Gastroesophageal sphincter (tissue), 4 donors: ENCODE measurements around the gene BBOX1. TPM values are rescaled to one million over a fixed set of nuclear protein-coding genes. Genes with fewer than 3 reads are reported as not detected.
"Not testable (repeated sequence)": the region's sequence is repeated elsewhere in the genome, so short reads cannot be mapped to it uniquely, and the experiment has no call there.

Experiments used
- ATAC-seq: fragments of 150-250 bp; one replicate; pipeline ENCODE4 v1.9.1; 2016; ENCODE audit warnings: mild to moderate bottlenecking, moderate library complexity
- H3K27ac ChIP-seq, 4 donors: fragments of 200-600 bp; sonication (generic) in 3 of 4; 1 replicate in 3 of 4; 2 replicates in 1 of 4; pipeline ENCODE4 v1.5.1; 2016 to 2019
- H3K27me3 ChIP-seq: fragments of 200-600 bp; sonication (generic); one replicate; pipeline ENCODE4 v1.5.1; 2019
- H3K36me3 ChIP-seq, 2 donors: fragments of 200-600 bp; sonication (generic); one replicate each; pipeline ENCODE4 v1.5.1; 2019; ENCODE audit warnings: control low read depth in 1 of 2
- H3K4me1 ChIP-seq, 3 donors: fragments of 200-600 bp; sonication (generic); 1 replicate in 2 of 3; 2 replicates in 1 of 3; pipeline ENCODE4 v1.5.1; 2016 to 2019; ENCODE audit warnings: control low read depth in 2 of 3
- H3K4me3 ChIP-seq, 2 donors: fragments of 200-600 bp; sonication (generic); one replicate each; pipeline ENCODE4 v1.5.1; 2019; ENCODE audit warnings: mild to moderate bottlenecking in 1 of 2, moderate library complexity in 1 of 2
- H3K9me3 ChIP-seq, 3 donors: fragments of 200-600 bp; sonication (generic); one replicate each; pipeline ENCODE4 v1.5.1; 2017 to 2019; ENCODE audit warnings: control low read depth in 2 of 3
- EP300 ChIP-seq: sonication (generic); formaldehyde crosslinking; IDR thresholded peaks from one replicate; pipeline ENCODE4 v1.6.1; 2017; ENCODE audit warnings: antibody characterized with exemption, mild to moderate bottlenecking
- POLR2A ChIP-seq, 2 donors: fragments of 450-650 bp; IDR thresholded peaks; one replicate each; pipeline ENCODE4 v1.6.1; 2017; ENCODE audit warnings: antibody characterized with exemption in 2 of 2, mild to moderate bottlenecking in 2 of 2, moderate library complexity in 1 of 2
- POLR2AphosphoS5 ChIP-seq: sonication (generic); formaldehyde crosslinking; IDR thresholded peaks from one replicate; pipeline ENCODE4 v1.6.1; 2017; ENCODE audit warnings: antibody characterized with exemption
- WGBS, 2 donors: methylation state at CpG; one replicate each; pipeline ENCODE4 v1.1.5; 2018; ENCODE audit warnings: low coverage in 1 of 2; 5-methylcytosine and 5-hydroxymethylcytosine counted together
- total RNA-seq, 4 donors: library from RNA; depleted of rRNA; stranded (reverse); fragments of >200 nt; gene quantifications; one replicate each; pipeline ENCODE4 v1.1.0, GENCODE V29; 2016
- TF ChIP-seq, protein P1 (sequence below), 4 experiments: fragments of 200-600 bp in 2 of 4; fragments of 450-650 bp in 2 of 4; sonication (generic) in 1 of 4; IDR thresholded peaks; one replicate each; pipeline ENCODE4 v1.5.1; 2017 to 2019; ENCODE audit warnings: antibody characterized with exemption in 4 of 4, mild to moderate bottlenecking in 2 of 4, moderate library complexity in 2 of 4

The BBOX1 gene
- total RNA-seq, 4 donors from 2014 or later, result 0.67 to 4.4 TPM; not detected in 2

- H3K4me3 ChIP-seq, result peak overlapping the region; percentile 71 to 73
- H3K4me1 ChIP-seq, result peaks cover 0 to 56% (median 2%) of the 10 kb centered on the region in 3 donors
- TF ChIP-seq, protein P1, sequence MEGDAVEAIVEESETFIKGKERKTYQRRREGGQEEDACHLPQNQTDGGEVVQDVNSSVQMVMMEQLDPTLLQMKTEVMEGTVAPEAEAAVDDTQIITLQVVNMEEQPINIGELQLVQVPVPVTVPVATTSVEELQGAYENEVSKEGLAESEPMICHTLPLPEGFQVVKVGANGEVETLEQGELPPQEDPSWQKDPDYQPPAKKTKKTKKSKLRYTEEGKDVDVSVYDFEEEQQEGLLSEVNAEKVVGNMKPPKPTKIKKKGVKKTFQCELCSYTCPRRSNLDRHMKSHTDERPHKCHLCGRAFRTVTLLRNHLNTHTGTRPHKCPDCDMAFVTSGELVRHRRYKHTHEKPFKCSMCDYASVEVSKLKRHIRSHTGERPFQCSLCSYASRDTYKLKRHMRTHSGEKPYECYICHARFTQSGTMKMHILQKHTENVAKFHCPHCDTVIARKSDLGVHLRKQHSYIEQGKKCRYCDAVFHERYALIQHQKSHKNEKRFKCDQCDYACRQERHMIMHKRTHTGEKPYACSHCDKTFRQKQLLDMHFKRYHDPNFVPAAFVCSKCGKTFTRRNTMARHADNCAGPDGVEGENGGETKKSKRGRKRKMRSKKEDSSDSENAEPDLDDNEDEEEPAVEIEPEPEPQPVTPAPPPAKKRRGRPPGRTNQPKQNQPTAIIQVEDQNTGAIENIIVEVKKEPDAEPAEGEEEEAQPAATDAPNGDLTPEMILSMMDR (IDR thresholded peaks at IDR 0.05), result no peak
- no peak for TF ChIP-seq EP300
- TF ChIP-seq POLR2A (IDR thresholded peaks at IDR 0.05), result no peak
- TF ChIP-seq POLR2AphosphoS5, result no peak
- no peaks in the 10 kb centered on the region for H3K27me3 ChIP-seq
- H3K9me3 ChIP-seq, result no peaks in the 10 kb centered on the region
- ATAC-seq, result no peak
- H3K27ac ChIP-seq, result peak overlapping the region; percentile 29 to 92 (median 71)
- WGBS, 2 donors, result 0 to 13% methylated on average over 1 of the region's 1 CpG
- no peaks in the 10 kb centered on the region for H3K36me3 ChIP-seq
Observed at GRCh38 chr11:26995701-26996460, 44.7 kb upstream of the BBOX1 start.

- WGBS, 2 donors, result 33 to 58% methylated on average over 2 of the region's 2 CpGs
- peak overlapping the region in 1 of 2 donors; percentile 73 for H3K4me3 ChIP-seq
- peak overlapping the region in 3 of 4 donors; percentile 41 to 92 (median 88) for H3K27ac ChIP-seq
- no peaks in the 10 kb centered on the region for H3K36me3 ChIP-seq
- H3K27me3 ChIP-seq, result no peaks in the 10 kb centered on the region
- no peak for ATAC-seq
- H3K9me3 ChIP-seq, result no peaks in the 10 kb centered on the region
- H3K4me1 ChIP-seq, result peaks cover 0 to 50% (median 4%) of the 10 kb centered on the region in 3 donors
- TF ChIP-seq, protein P1 (IDR thresholded peaks at IDR 0.05), result no peak
- no peak for TF ChIP-seq POLR2AphosphoS5
- no peak for TF ChIP-seq EP300
- no peak for TF ChIP-seq POLR2A (IDR thresholded peaks at IDR 0.05)
Observed at GRCh38 chr11:26997378-26997777, 43.2 kb upstream of the BBOX1 start.

- not testable (repeated sequence) for H3K27me3 ChIP-seq, H3K9me3 ChIP-seq, H3K4me3 ChIP-seq, H3K36me3 ChIP-seq
- 0 to 11% methylated on average over 2 to 4 of the region's 4 CpGs for WGBS, 2 donors
- H3K4me1 ChIP-seq, result peaks cover 0 to 27% (median 4%) of the 10 kb centered on the region in 3 donors
- H3K27ac ChIP-seq, result peak overlapping the region; percentile 36 to 54 (median 42)
- TF ChIP-seq POLR2AphosphoS5, result peak; percentile 16
- ATAC-seq, result peak; percentile 42
Observed at GRCh38 chr11:27001136-27001730, 39.4 kb upstream of the BBOX1 start.

DNA sequence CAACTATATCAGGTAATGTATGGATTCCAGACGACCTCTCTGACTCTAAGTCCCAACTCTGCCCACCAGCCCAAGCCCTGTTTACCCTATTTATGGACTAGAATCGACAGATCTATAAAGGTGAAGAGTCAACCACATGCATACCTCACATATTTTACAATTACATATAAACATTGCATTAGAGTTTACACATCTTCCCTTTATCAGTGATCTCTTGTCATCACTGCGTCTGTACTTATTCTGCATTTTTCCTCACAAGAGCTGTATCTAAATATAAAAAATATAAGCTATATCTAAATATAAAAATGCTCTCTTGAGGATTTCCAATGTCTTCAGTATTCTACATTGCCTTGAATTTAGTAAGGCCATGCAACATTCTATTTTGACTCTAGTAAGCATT is 38.2 kb upstream of the BBOX1 start:
- Histone ChIP-seq H3K27ac (no peak overlapping the region), H3K9me3 (no peaks in the 10 kb centered on the region), H3K4me3 (no peak overlapping the region), H3K27me3 (no peaks in the 10 kb centered on the region), H3K36me3 (no peaks in the 10 kb centered on the region), H3K4me1 (peaks cover 0 to 18% (median 4%) of the 10 kb centered on the region in 3 donors)
- TF ChIP-seq, protein P1 (IDR thresholded peaks at IDR 0.05), result no peak
- TF ChIP-seq POLR2A (IDR thresholded peaks at IDR 0.05) (no peak), POLR2AphosphoS5 (no peak), EP300 (no peak)
- WGBS, 2 donors, result 72 to 74% methylated on average over 3 of the region's 3 CpGs
- no peak for ATAC-seq

DNA sequence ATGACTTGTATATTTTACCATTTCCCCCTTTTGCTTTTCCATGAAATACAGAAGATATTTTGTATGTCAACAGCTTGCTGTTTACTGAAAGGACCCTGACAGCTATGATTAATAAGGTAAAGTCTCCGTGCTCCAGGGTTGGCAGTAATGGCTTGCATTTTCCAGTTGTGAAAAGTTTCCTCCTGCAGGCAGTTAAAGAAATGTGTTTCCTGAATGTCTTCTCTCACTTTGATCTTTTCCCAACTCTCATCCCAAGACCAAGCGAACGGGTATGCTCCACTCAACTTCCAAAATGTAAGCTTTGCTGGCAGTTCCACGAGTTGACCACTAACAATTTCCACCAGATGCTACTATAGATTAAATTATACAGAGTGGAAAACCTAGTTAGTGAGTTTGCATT is 37.8 kb upstream of the BBOX1 start:
- Histone ChIP-seq H3K27ac (no peak overlapping the region), H3K4me1 (peaks cover 0 to 14% (median 4%) of the 10 kb centered on the region in 3 donors), H3K27me3 (no peaks in the 10 kb centered on the region), H3K9me3 (no peaks in the 10 kb centered on the region), H3K4me3 (no peak overlapping the region), H3K36me3 (no peaks in the 10 kb centered on the region)
- TF ChIP-seq EP300, result no peak
- no peak for TF ChIP-seq POLR2A (IDR thresholded peaks at IDR 0.05)
- 57 to 61% methylated on average over 4 of the region's 4 CpGs for WGBS, 2 donors
- no peak for ATAC-seq

DNA sequence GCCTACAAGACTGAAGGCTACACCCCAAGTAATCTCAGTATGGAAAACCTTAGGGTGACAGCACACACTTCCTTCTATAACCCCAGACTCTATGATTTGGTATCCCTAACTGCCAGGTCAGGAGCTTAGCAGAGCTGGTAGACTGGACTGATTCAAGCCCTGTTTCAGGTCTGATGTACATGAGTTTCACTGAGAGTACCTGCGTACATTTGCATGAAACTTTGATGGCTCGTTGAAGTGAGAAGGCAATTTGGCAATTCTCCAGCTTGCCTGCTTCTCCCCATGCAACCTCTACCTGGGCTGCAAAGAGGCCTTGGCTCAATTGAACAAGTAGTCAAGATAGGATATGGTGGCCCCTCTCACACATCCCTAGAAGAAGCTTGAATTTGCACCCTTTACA is 36.5 kb upstream of the BBOX1 start:
- WGBS, 2 donors, result 94% methylated on average over 2 of the region's 2 CpGs; no CpG with 5 or more reads in 1 of the 2 donors
- no peak overlapping the region for H3K27ac ChIP-seq
- no peaks in the 10 kb centered on the region for H3K27me3 ChIP-seq
- TF ChIP-seq POLR2AphosphoS5, result no peak
- TF ChIP-seq POLR2A (IDR thresholded peaks at IDR 0.05), result no peak
- TF ChIP-seq, protein P1 (IDR thresholded peaks at IDR 0.05), result no peak
- TF ChIP-seq EP300, result no peak
- no peak for ATAC-seq
- no peak overlapping the region for H3K4me3 ChIP-seq
- no peaks in the 10 kb centered on the region for H3K9me3 ChIP-seq
- peaks cover 0 to 11% (median 4%) of the 10 kb centered on the region in 3 donors for H3K4me1 ChIP-seq
- no peaks in the 10 kb centered on the region for H3K36me3 ChIP-seq
